ENCODE measurements around the gene TRAT1.

The TRAT1 gene

DNA sequence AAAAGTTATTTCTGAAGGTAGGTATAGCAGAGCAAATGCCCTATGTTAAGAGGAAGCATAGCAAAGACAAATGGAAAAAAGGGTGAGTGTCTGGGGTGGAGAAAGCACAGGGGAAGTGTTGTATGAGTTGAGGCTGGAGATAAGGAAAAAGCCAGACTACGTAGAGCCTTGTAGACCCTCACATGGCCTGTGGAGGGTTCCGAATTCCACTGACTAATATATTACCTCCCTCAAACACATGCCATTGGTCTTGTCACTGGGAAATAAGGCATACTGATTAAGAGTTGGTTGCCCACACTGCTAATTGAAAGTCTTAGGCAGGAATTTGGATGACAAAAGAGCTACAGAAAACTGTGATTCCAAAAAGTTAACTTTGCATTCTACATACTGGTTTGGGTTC is 65.2 kb downstream of the TRAT1 start:
- H3K4me3 ChIP-seq (ENCODE audit: low read depth in 1 of 5, low read length in 5 of 5) = no peak overlapping the region
- no peak overlapping the region for H3K9ac ChIP-seq (ENCODE audit: low read length in 5 of 5)
- H3K9me3 ChIP-seq (ENCODE audit: control insufficient read depth in 5 of 5, low read length in 5 of 5) = no peaks in the 10 kb centered on the region
- no peaks in the 10 kb centered on the region for H3K36me3 ChIP-seq (ENCODE audit: control insufficient read depth in 5 of 5, insufficient read depth in 5 of 5, low read length in 5 of 5)
- H3K27ac ChIP-seq (ENCODE audit: low read depth, low read length) = no peak overlapping the region
- H3K4me1 ChIP-seq (ENCODE audit: control insufficient read depth in 5 of 5, insufficient read depth in 5 of 5, low read length in 5 of 5) = no peaks in the 10 kb centered on the region
- H3K27me3 ChIP-seq (ENCODE audit: control insufficient read depth in 5 of 5, insufficient read depth in 4 of 5, low read length in 5 of 5) = no peaks in the 10 kb centered on the region

GRCh38 chr3:108891833-108892232 is 69.2 kb downstream of the TRAT1 start:
- Histone ChIP-seq H3K4me3 (ENCODE audit: low read depth in 1 of 5, low read length in 5 of 5) (no peak overlapping the region), H3K4me1 (ENCODE audit: control insufficient read depth in 5 of 5, insufficient read depth in 5 of 5, low read length in 5 of 5) (no peaks in the 10 kb centered on the region), H3K36me3 (ENCODE audit: control insufficient read depth in 5 of 5, insufficient read depth in 5 of 5, low read length in 5 of 5) (no peaks in the 10 kb centered on the region), H3K9ac (ENCODE audit: low read length in 5 of 5) (no peak overlapping the region), H3K9me3 (ENCODE audit: control insufficient read depth in 5 of 5, low read length in 5 of 5) (no peaks in the 10 kb centered on the region), H3K27me3 (ENCODE audit: control insufficient read depth in 5 of 5, insufficient read depth in 4 of 5, low read length in 5 of 5) (no peaks in the 10 kb centered on the region), H3K27ac (ENCODE audit: low read depth, low read length) (no peak overlapping the region)

GRCh38 chr3:108894981-108895380 is 72.4 kb downstream of the TRAT1 start:
- no peaks in the 10 kb centered on the region for H3K36me3 ChIP-seq (ENCODE audit: control insufficient read depth in 5 of 5, insufficient read depth in 5 of 5, low read length in 5 of 5)
- H3K27me3 ChIP-seq (ENCODE audit: control insufficient read depth in 5 of 5, insufficient read depth in 4 of 5, low read length in 5 of 5) = no peaks in the 10 kb centered on the region
- no peak overlapping the region for H3K9ac ChIP-seq (ENCODE audit: low read length in 5 of 5)
- no peaks in the 10 kb centered on the region for H3K4me1 ChIP-seq (ENCODE audit: control insufficient read depth in 5 of 5, insufficient read depth in 5 of 5, low read length in 5 of 5)
- H3K4me3 ChIP-seq (ENCODE audit: low read depth in 1 of 5, low read length in 5 of 5) = no peak overlapping the region
- no peaks in the 10 kb centered on the region for H3K9me3 ChIP-seq (ENCODE audit: control insufficient read depth in 5 of 5, low read length in 5 of 5)
- no peak overlapping the region for H3K27ac ChIP-seq (ENCODE audit: low read depth, low read length)

DNA sequence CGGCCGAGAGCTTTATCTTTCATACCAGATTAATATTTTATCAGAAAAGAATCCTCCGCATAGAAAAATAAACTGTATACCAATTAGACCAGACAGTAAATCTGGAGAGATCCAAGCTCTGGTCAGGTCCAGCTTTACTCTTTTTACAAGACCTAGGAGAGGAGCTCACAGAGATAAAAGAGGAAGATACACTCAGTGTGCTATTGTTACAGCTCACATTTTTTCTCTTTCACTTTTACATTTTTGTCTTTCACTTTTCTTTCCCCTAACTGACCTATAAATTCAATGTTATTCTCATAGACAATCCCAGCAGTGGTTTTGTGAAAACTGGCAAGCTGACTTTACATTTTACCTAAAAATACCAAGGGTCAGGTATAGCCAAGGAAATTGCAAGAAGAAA is 75.3 kb downstream of the TRAT1 start:
- H3K4me3 ChIP-seq (ENCODE audit: low read depth in 1 of 5, low read length in 5 of 5) = no peak overlapping the region
- no peaks in the 10 kb centered on the region for H3K4me1 ChIP-seq (ENCODE audit: control insufficient read depth in 5 of 5, insufficient read depth in 5 of 5, low read length in 5 of 5)
- no peaks in the 10 kb centered on the region for H3K36me3 ChIP-seq (ENCODE audit: control insufficient read depth in 5 of 5, insufficient read depth in 5 of 5, low read length in 5 of 5)
- H3K9ac ChIP-seq (ENCODE audit: low read length in 5 of 5) = no peak overlapping the region
- H3K9me3 ChIP-seq (ENCODE audit: control insufficient read depth in 5 of 5, low read length in 5 of 5) = no peaks in the 10 kb centered on the region
- no peak overlapping the region for H3K27ac ChIP-seq (ENCODE audit: low read depth, low read length)
- no peaks in the 10 kb centered on the region for H3K27me3 ChIP-seq (ENCODE audit: control insufficient read depth in 5 of 5, insufficient read depth in 4 of 5, low read length in 5 of 5)

- Histone ChIP-seq H3K27ac (ENCODE audit: low read depth, low read length) (no peak overlapping the region), H3K9ac (ENCODE audit: low read length in 5 of 5) (no peak overlapping the region), H3K27me3 (ENCODE audit: control insufficient read depth in 5 of 5, insufficient read depth in 4 of 5, low read length in 5 of 5) (no peaks in the 10 kb centered on the region), H3K36me3 (ENCODE audit: control insufficient read depth in 5 of 5, insufficient read depth in 5 of 5, low read length in 5 of 5) (no peaks in the 10 kb centered on the region), H3K4me1 (ENCODE audit: control insufficient read depth in 5 of 5, insufficient read depth in 5 of 5, low read length in 5 of 5) (no peaks in the 10 kb centered on the region), H3K4me3 (ENCODE audit: low read depth in 1 of 5, low read length in 5 of 5) (no peak overlapping the region), H3K9me3 (ENCODE audit: control insufficient read depth in 5 of 5, low read length in 5 of 5) (no peaks in the 10 kb centered on the region)
These were observed 76.9 kb downstream of the TRAT1 start for GRCh38 chr3:108899530-108899929.

Measured in subcutaneous abdominal adipose tissue (tissue), 5 donors.